Measurements from ENCODE around the gene PGRMC2.
"Not testable (repeated sequence)": the region's sequence is repeated elsewhere in the genome, so short reads cannot be mapped to it uniquely, and the experiment has no call there.

PGRMC2 gene

GRCh38 chr4:128265550-128265949 lies 22.1 kb downstream of the PGRMC2 start:
- DNase-seq = not testable (repeated sequence)

GRCh38 chr4:128259889-128260288 lies 27.7 kb downstream of the PGRMC2 start:
- not testable (repeated sequence) for DNase-seq

GRCh38 chr4:128258166-128258565 lies 29.4 kb downstream of the PGRMC2 start:
- DNase-seq = not testable (repeated sequence)

DNA sequence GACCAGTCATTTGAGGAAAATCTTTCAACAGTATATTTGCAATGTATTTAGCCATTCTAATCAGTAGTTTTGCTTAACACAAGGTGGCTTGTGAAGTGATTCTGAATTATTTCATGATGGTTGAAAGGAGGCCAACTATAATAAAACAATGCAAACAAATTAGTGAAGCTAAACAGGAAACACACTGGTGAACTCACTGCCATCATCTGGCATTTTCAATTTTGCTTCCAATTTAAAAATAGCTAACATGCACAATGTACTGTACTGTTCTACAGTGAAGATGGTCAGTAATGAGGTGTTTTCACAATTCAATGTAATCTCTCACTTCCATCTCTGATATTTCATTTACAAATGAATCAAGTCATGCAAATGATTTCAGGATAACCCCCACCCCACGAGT lies 31.1 kb downstream of the PGRMC2 start:
- no peak for DNase-seq

GRCh38 chr4:128255906-128256305 lies 31.7 kb downstream of the PGRMC2 start:
- DNase-seq = no peak

GRCh38 chr4:128249787-128250668 lies 37.6 kb downstream of the PGRMC2 start:
- DNase-seq = no peak

- DNase-seq = no peak
These were observed 39.7 kb downstream of the PGRMC2 start for GRCh38 chr4:128247906-128248305.

DNA sequence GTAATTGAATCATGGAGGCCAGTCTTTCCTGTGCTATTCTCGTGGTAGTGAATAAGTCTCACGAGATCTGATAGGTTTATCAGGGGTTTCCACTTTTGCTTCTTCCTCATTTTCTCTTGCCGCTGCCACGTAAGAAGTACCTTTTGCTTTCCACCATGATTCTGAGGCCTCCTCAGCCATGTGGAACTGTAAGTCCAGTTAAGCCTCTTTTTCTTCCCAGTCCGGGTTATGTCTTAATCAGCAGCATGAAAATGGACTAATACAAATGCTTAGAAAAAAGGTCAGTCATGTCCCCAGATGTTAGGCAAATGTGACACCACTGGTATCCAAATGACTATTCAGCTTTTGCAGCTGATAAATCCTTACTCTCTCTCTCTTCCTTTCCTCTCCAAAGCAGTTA lies 42.2 kb downstream of the PGRMC2 start:
- DNase-seq = not testable (repeated sequence)

GRCh38 chr4:128244379-128244778 lies 43.2 kb downstream of the PGRMC2 start:
- DNase-seq = no peak

GRCh38 chr4:128242601-128243000 lies 45.0 kb downstream of the PGRMC2 start:
- DNase-seq = no peak

DNA sequence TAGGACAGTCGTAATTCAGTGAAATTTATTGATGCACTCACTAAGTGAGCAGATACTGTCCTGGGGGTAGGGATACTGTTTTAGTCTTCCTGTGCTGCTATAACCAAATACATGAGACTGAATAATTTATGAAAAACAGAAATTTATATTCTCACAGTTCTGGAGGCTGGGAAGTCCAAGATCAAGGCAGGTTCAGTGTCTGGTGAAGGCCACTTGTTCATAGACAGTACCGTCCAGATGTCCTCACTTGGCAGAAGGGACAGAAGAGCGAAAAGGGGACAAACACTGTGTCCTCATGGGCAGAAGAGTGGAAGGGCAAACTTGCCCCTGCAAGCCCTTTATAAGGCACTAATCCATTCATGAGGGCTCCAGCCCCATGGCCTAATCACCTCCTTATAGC lies 45.6 kb downstream of the PGRMC2 start:
- DNase-seq = no peak

DNA sequence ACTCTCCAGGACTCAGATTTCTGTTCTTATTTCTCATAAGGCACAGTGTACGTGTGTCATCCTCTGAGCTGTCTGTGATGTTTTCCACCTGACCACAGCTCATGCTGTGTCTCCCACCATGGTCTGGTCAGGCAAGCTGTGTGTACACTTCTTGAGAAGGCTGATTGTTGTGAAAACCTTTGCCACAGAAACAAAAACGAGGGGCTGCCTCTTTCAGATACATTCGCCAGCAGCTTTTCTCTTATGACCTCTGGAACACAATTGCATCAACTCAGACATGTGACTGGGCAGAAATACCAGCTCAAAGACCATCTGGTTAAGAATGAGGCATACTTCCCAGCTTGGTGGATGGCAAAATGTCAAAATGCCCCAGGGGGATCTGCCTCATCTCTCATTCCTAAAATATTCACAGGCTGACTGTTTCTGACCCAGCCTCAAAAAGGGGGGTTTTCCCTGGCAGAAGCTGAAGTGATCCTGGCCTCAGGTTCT lies 46.1 kb downstream of the PGRMC2 start:
- no peak for DNase-seq

DNA sequence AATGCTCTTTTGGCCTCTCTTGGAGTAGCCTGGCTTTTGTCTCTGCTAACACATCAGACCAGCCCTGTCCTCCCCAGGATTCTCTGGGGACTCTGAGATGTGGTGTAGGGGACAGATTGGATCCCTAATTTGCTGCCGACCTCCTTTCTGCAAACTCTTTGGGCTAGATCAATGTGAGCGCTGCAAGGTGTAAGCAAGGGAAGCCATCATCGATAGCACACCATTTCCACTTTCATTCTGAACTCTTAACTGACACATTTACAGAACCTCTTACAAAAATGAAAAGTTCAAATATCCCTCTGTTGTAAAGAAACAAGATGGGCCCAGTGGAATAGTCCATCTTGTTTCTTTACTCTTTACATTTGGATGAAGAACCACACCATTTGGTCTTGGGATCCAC lies 46.6 kb downstream of the PGRMC2 start:
- DNase-seq = no peak

DNA sequence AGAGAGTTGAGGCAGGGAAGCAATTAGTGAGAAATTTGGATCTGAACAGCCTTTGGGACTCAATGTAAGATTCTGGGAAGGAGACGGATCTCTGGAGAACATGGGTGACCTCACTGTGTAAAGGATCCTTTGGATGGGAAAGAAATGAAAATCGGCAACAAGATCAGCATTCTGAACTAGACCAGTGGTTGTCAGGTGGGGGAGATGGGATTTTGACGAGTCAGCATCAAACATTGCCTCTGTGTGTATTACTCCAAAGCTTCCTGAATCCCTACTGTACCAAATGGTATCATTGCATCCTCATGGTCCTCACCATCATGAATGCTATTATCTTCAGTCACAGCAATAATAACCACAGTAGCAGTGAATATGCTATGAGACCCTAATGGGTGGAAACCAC lies 52.8 kb downstream of the PGRMC2 start:
- no peak for DNase-seq

GRCh38 chr4:128232719-128233118 lies 54.9 kb downstream of the PGRMC2 start:
- DNase-seq = no peak

- no peak for DNase-seq
These were observed 58.5 kb downstream of the PGRMC2 start for GRCh38 chr4:128228845-128229795.

DNA sequence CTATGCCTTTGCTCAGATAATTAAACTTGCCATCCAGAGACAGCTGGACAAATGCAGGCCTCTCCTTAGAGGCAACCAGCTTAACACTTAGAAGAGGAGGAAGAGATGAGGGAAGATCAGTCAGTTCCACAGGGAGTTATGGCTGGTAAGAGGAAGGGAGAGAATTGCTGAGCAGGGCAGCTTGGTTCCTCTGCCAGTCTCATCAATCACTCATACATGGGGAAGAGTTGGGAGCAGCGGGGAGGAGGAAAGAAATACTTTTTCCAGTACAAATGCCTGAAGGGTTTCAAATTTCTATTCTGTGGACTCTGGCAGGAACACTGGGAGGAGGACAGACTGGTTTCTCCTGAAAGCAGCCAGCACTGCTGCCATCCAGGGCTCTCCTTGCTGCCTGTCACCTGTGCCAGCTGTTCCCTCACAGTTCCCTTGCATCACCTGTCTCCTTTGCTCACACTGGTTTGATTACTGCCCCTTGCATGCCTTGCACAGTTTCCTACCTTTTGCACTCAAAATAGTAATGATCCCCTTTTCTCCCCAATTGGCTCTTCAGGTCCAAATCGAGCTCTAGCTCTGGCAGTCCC lies 59.5 kb downstream of the PGRMC2 start:
- DNase-seq = no peak

- no peak for DNase-seq
These were observed 62.5 kb downstream of the PGRMC2 start for GRCh38 chr4:128225148-128225547.

DNA sequence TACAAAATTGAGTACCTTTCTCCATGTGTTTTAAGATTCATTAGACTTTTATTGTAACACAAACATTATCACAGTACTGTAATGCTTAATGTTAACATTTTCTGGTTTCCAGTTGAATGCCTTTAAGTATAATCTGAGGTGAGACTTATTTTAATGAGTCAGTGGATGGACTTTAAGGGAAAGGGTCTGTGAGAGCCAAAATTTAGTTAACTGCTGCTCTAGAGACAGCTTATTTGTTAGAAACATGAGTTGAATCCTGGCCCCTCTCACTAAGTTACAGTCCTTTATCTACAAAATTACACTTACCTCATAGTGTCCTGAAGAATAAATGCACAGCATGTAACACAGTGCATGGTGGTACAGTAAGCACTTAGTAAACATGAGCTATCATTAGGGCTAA lies 66.0 kb downstream of the PGRMC2 start:
- no peak for DNase-seq

DNA sequence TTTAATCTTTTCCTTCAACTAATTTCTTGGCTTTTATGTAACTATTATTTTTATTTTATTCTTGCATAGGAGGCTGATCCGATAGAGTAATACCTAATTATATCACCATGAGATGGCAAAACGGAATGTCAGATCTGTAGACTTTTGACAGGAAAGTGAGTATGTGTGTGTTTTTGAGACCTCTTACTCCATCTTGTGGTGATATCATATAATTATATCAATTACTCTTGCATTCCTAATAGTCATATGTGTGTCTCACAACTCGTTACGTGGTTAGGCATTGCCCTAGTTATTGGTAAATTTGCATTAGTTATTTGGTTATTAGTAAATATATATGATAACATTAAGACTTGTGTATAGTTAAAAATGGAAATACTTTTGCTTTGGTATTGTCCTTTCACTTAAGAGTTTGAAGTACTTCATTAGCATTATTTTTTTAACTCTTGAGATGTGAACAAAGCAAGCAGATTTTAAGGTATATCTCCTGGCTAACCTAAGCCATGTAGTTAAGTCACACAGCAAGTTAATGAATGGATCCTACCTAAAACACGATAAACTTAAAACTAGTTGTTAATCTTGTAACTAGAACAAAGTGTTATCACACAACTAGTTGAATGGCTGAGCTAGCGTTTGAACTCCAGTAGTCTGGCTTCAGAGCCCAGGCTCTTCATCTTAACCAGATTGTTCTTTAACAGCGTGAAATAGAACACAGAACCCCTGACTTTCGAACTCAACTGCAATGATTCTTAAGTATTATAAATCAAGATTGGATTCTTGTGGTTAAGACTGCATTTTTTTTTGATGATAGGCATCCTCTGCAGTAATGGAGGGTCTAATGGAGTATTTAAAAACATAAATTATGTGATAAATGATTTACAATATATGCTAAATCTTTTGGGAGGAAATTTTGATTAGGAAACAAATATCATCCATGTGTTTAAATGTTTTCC lies 67.1 kb downstream of the PGRMC2 start:
- DNase-seq = no peak
